RPMI8226 (cell line): ENCODE results near the gene GRIK1.

Experiments
- DNase-seq: peaks from one replicate; pipeline ENCODE4 v3.0.0-alpha.2; 2015

The GRIK1 gene

DNA sequence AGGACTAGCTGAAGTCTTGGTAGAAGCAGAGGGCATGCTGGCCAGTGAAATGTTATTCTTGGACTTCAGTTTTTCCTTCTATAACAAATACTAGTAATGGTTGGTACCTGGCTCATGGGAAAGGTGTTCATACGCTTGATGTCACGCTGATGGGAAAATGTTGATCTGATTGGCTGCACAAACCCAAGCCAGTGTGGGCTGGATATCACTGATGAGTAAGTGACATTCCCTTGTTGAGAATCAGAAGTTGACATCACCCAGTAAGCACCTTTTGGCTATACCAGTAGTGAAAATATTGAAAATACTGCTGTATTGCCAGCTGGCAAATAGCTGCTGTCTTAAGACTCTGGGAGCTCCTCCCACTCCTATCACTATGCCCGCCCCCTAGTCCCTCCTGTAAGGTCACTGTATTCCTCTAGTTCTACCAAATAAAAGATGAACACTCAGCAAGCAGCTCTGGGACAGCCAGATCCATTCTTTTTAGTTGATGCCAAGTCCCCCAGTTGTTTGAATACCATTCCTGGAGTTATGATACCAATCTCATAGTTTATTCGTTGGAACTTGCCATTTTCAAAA lies 168.2 kb downstream of the GRIK1 start:
- DNase-seq = no peak

DNA sequence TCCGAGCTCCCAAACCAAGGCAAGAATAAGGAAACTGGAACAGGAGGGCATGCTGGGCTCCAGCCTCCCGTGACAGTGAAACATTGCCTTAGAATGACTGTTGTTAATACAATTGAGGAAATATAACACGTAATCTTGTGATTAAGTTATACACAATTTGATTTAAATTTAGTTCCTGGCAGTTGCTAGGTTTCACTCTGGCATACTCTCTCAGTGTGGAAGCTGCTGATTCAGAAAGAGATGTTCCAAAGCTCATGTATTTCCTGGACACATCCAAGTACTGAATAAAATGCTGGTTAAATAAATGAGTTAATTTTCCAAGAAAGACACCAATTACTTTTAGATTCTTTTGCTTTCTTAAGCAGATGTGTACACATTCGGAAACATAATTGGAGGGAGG lies 176.1 kb downstream of the GRIK1 start:
- no peak for DNase-seq

DNA sequence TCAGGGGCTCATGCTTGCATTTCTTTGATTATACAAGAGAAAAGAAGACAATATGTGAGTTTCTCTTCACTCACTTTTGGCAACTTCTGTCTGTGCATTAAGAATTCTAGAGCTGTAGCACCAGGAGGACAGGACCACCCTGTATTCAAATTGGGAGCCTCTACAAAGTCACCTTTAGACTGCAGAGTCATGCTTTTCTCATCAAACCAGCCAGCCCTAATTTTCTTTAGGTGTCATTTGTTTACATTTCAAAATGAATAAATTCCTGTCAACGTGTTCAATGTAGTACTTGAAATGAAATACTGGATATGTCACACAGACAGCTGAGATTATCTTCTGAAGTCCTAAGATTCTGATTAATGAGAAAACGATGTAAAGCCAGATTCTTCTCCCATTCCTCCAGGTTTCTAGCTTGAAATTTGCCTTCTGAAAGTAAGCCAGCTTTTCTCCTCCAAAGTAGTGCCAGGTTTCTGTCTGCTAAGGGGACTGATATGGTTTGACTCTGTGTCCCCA lies 177.2 kb downstream of the GRIK1 start:
- DNase-seq = no peak

DNA sequence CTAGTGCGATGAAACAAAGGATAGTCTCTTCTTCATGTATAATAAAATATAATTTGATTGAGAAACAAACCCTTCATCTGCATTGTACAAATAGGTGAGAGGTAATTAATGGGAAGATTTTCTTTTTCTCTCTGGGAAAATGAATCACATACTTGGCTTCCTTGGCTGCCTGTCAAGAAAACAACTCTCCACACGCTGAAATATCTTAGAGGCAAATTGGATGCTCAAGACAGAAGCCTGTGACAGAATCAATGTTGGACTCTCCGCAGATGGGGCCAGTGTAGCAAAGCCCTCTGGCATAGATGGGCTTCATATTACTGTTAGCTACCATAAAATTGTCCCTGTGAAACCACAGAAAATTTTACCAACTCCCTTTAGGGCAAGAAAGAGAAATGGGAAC lies 186.6 kb downstream of the GRIK1 start:
- no peak for DNase-seq

DNA sequence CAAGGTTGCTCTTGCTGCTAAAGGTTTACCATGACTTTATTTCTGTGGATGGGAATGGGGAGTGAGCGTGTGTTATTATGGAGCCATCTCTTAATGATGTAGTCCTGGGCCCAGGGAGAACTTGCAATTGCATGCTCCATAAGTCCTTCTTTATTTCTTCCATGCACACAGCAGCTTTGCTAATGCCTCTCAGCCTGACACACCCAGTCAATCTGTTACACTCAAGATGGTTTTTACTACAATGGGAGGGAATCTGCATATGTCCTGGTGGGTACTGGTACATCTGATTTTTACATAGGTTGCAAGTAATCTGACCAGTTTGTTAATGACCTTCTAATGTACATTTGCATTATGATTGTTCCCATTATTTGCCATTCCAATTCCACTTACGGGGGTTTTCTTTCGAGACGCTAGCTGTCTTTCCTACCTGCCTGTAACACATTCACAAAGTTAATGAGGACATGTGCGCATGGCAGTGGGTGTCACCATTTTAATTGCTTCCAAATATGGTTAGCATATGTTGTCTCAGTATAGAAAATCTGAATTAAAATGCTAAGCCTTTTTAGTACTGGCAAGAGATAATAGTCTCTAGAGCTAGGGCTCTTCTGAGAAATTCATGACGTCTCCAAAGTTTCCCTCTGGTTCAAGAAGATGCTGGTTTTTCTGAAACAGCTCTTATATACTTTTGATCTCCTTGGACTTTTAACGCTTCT lies 188.2 kb downstream of the GRIK1 start:
- DNase-seq = no peak

DNA sequence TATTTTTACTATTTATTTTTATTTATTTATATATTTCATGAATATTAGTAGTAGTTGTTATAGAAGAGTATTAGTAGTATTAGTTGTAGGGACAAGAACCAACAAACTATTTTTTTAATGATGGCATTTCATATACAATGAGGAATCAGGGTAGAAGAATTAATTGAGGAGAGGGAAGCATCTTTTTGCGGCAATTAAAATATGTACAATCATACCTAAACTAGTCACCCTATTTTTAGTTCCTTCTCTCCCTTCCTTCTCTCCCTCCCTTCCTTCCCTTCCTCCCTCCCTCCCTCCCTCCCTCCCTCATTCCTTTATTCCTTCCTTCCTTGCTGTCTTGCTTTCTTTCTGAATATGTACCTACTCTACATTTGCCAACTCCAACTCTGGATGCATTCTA lies 189.8 kb downstream of the GRIK1 start:
- no peak for DNase-seq

DNA sequence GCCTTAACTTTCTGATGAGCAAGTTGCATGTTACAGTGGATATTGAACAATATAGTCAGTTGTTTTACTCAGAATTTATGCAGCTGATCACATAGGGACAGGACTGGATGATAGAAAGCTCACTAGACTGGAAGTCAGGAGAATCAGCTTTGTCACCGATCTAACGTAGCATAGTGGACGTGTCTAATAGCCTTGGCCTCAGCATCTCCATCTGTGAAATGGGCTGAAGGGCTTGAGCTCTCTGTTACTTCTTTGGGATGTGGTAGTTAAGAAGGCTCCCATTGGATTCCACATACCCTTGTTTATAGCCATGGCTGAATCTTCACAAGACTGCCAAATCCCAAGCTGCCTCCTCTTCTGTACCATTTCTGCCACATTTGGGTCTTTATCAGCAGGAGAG lies 190.6 kb downstream of the GRIK1 start:
- no peak for DNase-seq

DNA sequence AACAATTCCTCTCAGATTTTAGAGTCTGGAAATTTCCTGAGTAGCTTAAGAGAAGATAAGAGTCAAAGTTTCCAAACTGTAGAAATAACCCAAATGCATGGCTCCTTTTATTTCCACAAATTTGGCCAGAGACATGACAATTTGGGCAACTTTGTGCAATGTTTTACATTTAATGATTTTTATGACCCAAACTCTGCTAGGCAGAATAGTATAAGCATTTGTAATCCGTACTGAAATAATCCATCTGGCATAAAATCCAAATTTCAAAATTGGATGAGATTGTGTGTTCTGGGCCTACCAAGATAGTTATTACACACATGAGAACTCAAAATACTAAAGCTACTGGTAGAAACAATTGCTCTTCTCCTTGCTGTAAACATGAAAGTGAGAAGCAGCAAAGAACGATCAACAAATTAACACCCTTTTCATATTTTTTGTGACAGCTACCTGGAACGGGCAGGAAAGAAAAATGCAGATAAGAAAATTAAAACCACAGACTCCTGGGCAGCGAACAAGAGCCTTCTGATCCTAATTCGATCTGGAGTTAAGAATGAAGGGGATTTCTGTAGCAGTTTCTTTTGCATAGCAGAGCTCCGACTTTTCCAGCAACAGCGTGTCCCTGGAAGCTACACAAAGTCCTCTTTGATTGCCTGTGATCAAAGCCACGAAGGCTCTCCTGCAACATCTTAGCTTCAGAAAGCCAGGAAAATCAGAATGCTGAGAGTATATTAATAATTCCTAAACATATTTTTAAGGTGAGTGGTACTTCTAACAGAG lies 191.2 kb downstream of the GRIK1 start:
- DNase-seq = no peak

DNA sequence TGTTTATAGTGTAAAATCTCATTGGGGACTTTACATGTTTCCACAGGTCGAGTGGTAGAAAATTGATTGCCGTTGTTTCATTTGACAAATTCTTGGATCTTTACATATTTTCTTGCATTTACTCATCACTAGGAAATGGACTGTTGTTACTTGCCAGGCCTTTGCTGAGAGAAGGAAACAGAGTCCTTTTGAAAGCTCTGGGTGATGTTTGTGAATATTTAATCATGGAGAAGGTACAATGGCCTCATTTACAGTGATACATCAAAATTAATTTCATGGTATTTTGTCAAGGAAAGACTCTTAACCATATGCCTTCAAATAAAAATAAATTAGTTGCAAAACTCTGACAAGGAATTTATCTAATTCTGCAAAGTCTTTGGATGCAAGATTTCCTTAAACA lies 198.0 kb downstream of the GRIK1 start:
- no peak for DNase-seq

DNA sequence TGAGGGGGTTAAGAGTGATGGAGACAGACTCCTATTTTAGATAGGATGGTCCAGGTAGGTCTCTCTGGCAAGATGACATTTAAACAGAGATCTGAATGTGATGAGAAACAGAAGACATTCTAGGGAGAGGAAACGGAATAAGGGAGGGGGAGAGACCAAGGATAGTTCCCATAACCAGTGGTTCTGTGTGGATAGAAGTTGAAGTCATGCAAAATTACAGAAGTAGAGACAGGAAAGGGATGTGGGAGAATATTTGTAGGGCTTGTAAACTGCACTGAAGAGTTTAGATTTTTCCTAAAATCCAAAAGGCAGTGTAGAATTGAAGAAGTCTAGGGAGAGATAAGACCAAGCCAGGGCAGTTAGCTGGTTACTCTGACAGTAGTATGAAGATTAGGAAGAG lies 200.6 kb downstream of the GRIK1 start:
- DNase-seq = no peak

DNA sequence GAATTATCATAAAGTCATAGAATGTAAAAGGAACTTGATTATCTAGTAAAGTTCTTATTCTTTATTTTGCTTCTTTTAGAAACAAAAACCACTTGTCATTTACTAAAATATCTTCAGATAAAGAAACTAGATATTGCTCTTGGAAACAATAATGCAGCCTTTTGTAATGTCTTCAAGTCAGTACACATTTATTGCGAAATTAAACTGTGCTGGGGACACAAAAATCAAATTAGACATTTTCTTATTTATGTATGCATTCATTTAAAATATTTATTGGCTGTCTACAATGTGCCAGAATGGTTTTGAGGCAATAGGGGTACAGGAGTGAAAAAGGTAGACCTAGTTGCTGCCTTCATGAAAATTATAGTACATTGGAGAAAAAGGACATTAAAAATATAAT lies 201.1 kb downstream of the GRIK1 start:
- DNase-seq = no peak

DNA sequence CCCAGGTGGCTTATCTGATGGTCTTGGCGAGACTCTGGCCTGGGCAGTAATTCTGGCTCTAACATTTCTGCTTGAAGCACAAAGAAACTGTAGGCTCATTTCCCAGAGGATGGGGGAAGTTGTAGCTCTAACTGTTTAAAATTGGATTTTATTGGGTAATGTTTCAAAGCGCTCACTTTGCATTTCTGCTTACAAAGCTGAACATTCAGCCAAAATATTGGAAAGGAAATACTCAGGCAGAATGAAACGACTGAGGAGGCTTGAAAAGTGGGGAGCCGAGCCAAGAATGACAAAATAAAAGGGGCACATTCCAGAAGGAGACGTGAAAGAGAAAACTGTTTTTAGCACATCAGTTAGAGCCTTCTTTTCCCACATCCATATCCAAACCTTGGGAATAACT lies 202.6 kb downstream of the GRIK1 start:
- DNase-seq = no peak

DNA sequence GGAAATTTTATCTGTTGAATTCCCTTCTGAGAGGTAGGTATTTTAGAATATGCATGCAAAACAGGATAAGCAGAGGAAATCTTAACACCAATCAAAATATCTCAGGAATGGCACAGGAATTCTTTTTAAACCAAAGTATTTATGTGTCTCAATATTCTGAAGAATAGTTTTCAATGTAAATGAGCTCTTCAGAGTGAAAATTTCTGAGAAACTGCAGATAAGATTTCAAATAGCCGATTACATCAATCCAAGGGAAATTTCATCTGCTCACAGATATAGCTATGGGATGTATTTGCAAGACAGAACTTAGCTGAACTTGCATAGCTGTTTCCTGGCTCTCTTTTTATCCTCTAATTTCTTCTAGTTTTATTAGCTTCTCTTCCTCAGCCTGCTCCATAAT lies 209.5 kb downstream of the GRIK1 start:
- DNase-seq = no peak

DNA sequence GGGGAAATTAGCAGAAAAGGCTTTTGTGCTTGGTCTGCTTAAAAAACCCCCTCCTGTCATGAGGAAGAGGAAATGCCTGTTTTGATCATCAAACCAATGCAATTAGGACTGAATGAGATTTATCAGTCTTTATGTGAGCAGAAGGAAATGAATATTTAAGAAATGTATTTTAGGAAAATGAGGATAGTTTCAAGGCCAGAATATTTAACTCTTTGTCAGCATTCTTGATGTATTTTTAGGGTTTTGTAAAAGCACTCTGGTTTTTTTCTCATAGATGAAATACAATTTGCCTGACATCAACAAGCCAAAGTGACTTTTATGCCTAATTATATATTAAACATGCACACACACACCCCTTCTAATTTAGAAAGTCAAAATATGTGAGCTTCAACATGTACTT lies 213.8 kb downstream of the GRIK1 start:
- no peak for DNase-seq

DNA sequence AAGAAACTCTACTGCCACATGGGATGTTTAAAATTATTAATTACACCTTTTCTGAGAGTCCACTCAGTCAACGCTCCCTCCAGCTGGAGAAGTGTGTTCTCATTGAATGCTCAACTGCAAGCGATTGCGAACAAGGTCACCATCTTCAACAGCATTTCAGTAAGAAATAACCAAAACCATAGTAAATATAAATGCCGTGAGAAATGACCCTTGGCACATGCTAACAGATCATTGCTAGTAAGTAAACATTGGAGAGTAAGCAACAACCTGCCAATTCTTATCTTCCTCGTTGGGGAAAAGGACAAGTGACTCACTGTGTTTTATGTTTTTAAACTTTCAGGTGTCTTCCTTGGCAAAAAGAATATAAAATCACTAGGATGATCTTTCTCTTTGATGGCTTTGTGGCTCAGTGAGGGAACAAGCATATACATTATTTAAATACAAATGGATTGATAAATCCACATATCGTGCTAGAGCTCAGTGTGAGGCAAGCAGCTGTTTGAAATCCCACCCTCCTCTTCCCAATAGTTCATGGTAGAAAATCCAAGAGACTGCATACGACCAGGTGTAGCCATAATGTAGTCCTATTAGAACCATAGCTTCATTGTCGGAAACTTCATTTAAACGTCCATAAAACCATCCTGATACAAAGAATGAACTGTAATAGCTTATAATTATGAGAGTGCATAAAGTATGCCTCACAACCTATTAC lies 214.6 kb downstream of the GRIK1 start:
- no peak for DNase-seq

DNA sequence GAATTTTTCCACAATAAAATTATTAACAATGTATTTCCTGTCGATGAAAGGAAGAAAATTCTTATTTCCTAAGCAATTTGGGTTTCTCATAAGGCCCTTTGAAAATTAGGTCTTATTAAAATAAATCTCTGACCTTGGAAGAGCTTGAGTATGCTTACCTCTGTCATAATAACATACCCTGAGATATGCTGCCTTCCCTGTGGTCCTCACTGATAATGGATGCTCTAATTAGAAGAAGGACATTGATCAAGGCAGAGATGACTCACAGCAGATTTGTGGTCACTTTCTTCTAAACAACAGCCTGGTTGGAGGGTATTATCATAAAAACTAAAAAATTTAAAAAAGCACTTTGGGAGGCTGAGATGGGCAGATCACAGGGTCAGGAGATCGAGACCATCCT lies 217.8 kb downstream of the GRIK1 start:
- no peak for DNase-seq

DNA sequence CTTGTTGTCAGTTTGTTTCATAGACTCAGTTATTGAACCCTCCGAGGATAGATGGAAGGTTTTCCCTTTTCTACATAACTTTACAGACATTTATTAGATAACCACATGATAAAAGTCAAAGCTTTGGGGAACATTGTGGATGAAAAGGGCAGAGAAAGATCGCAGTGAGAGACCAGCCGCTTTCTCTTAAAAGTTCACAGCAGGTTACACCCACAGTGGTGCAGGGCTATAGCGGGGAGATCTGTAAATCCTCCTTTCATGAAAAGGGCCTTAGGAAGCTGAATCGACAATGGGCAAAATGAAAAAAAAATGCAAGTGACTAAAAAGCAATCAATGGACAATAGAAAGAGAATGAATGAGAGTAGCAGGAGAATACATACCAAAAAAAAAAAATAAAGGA lies 218.6 kb downstream of the GRIK1 start:
- no peak for DNase-seq

DNA sequence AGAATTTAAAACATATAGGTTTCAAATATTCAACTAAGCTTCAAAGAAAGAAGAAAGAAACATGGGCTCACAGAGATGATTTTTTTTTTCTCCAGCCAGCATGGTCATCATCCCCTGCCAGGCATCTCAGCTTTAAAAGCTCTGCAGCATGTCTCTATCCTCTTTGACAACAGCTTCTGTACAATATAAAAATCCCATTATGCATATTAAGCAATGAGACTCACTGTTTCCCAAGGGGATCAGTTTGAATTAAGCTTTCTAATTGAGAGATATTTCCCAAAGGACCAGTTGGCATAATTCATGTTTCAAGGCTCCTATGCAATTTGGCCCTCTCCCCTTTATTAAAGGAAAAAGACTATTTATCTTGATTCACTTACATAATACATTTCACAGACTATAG lies 220.3 kb downstream of the GRIK1 start:
- DNase-seq = no peak

DNA sequence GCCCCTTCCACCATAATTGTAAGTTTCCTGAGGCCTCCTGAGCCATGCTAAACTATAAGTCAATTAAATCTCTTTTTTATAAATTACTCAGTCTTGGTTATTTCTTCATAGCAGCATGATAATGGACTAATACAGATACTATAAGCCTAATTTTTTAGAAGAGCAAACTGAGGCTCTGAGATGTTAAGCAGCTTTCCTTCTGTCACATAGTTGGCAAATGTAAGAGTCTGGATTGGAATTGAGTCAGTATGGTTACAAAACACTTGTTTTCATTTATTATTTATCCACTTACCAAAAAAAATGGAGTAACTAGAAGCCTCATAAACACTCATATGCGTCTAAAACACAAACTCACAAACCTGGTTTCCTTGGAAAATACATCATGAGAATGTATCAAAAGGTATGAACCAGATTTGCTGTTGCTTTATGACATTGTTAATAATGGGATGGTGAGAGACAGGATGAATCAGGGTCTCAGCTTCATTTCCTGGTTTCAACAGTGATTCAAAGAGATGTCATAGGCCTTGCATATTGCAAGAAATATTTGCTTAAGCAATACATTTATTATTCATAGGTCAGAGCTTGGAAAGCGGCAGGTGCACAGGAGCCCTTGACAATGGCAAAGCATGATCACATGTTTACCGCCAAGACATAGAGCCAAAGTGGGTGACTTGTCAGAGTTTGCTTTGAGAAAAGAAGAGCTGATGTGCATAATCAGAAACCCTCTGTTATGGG lies 221.5 kb downstream of the GRIK1 start:
- DNase-seq = no peak

DNA sequence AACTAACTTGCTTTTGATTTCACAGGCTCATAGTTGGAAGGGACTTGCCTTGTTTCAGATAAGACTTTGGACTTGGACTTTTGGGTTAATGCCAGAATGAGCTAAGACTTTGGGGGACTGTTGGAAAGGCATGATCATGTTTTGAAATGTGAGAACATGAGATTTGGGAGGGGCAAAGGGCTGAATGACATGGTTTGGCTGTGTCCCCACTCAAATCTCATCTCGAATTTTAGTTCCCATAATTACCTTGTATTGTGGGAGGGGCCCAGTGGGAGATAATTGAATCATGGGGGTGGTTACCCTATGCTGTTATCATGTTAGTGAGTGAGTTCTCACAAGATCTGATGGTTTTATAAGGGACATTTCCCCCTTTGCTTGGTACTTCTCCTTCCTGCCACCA lies 222.1 kb downstream of the GRIK1 start:
- no peak for DNase-seq

DNA sequence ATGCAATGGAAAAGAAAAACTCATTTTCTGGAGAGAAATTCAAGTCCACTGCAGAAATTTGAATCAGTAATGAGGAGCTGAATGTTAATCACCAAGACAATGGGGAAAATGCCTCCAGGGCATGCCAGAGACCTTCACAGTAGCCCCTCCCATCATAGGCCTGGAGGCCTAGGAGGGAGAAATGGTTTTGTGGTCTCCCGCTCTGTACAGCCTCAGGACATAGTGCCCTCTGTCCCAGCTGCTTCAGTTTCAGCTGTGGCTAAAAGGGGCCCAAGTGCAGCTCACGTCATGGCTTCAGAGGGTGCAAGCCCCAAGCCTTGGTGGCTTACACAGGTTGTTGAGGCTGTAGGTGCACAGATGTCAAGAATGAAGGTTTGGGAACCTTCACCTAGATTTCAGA lies 223.0 kb downstream of the GRIK1 start:
- no peak for DNase-seq

DNA sequence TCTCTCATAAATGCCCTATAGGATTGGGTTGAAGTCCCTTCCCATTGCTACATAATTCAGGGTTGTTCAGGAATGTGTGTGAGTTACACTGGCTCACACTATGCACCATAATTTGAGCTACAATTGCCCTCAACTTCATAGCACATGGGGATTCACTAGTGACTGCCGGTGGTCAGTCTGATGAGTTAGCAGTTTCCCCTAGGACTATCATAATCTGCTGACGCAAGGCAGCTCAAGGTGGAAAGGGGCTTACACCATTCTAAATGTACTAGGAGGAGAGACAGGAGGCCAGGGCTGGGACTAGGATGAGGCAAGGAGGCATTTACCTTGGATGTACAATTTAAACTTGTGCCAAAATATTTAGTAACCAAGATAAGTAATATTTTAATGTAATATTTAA lies 224.7 kb downstream of the GRIK1 start:
- no peak for DNase-seq

DNA sequence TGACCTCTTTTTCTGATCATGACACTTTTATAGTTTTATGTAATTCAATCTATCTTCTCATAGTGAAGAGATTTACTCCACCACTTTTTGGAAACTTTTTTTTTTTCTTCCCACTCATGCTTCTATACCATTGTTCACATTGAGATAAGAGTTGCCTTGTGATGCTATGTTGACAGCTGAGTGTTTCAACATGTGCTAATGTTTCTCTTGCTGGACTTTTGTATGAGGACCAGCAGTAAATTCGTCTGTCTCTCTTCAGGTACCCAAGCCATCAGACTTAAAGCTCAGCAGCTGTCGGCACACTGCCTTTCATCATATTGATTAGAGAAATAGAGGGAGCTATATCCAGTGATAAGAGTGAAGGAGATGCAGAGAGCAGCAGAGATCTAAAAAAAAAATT lies 227.0 kb downstream of the GRIK1 start:
- DNase-seq = no peak
